ENCODE data around the gene ATP10A.
"Not testable (repeated sequence)": the region's sequence is repeated elsewhere in the genome, so short reads cannot be mapped to it uniquely, and the experiment has no call there.

The ATP10A gene

GRCh38 chr15:25768271-25768670 lies 94.9 kb downstream of the ATP10A start:
- no peak for DNase-seq

- no peak for DNase-seq
Observed at GRCh38 chr15:25767356-25768151, 95.6 kb downstream of the ATP10A start.

GRCh38 chr15:25766417-25766816 lies 96.7 kb downstream of the ATP10A start:
- no peak for DNase-seq

- DNase-seq = no peak
Observed at GRCh38 chr15:25764980-25765735, 98.0 kb downstream of the ATP10A start.

GRCh38 chr15:25763954-25764353 lies 99.2 kb downstream of the ATP10A start:
- DNase-seq = no peak

- DNase-seq = no peak
Observed at GRCh38 chr15:25763331-25763751, 99.8 kb downstream of the ATP10A start.

- no peak for DNase-seq
Observed at GRCh38 chr15:25761971-25762662, 101.0 kb downstream of the ATP10A start.

GRCh38 chr15:25759421-25759820 lies 103.7 kb downstream of the ATP10A start:
- no peak for DNase-seq

- DNase-seq = not testable (repeated sequence)
Observed at GRCh38 chr15:25758612-25759011, 104.5 kb downstream of the ATP10A start.

- no peak for DNase-seq
Observed at GRCh38 chr15:25743548-25744275, 119.4 kb downstream of the ATP10A start.

GRCh38 chr15:25742776-25743547 lies 120.2 kb downstream of the ATP10A start:
- no peak for DNase-seq

- DNase-seq = no peak
Observed at GRCh38 chr15:25742041-25742730, 120.9 kb downstream of the ATP10A start.

- no peak for DNase-seq
Observed at GRCh38 chr15:25741256-25741580, 121.9 kb downstream of the ATP10A start.

- no peak for DNase-seq
Observed at GRCh38 chr15:25740383-25741255, 122.5 kb downstream of the ATP10A start.

GRCh38 chr15:25739687-25740121 lies 123.4 kb downstream of the ATP10A start:
- DNase-seq = peak; percentile 65

- no peak for DNase-seq
Observed at GRCh38 chr15:25738171-25738965, 124.8 kb downstream of the ATP10A start.

- no peak for DNase-seq
Observed at GRCh38 chr15:25737218-25737643, 125.9 kb downstream of the ATP10A start.

- DNase-seq = no peak
Observed at GRCh38 chr15:25736461-25736860, 126.7 kb downstream of the ATP10A start.

All from CD4-positive, alpha-beta T cell treated with Interleukin-17A for 4 hours (primary cell).